ENCODE data around the gene KIFC3. TPM values are rescaled to one million over a fixed set of nuclear protein-coding genes. Genes with fewer than 3 reads are reported as not detected.
"Not testable (repeated sequence)": the region's sequence is repeated elsewhere in the genome, so short reads cannot be mapped to it uniquely, and the experiment has no call there.

The KIFC3 gene
- total RNA-seq, 6 donors from 2014 or later, result 82.6 to 340 (median 110) TPM

GRCh38 chr16:57747996-57748395 lies 54.3 kb downstream of the KIFC3 start:
- Histone ChIP-seq H3K4me1 (no peaks in the 10 kb centered on the region), H3K27me3 (no peaks in the 10 kb centered on the region), H3K27ac (no peak overlapping the region), H3K4me3 (no peak overlapping the region), H3K36me3 (peaks cover 0 to 50% (median 16%) of the 10 kb centered on the region in 4 donors), H3K9me3 (no peaks in the 10 kb centered on the region)
- TF ChIP-seq EP300 (IDR thresholded peaks at IDR 0.05) (no peak), CTCF (IDR thresholded peaks at IDR 0.05) (no peak)
- 89 to 100% methylated on average over 3 to 6 of the region's 6 CpGs for WGBS, 2 donors
- DNase-seq (no peak), ATAC-seq (ENCODE audit: low FRiP score in 2 of 2) (no peak)

GRCh38 chr16:57747496-57747895 lies 54.8 kb downstream of the KIFC3 start:
- H3K36me3 ChIP-seq, result peaks cover 0 to 47% (median 14%) of the 10 kb centered on the region in 4 donors
- no peak overlapping the region for H3K27ac ChIP-seq
- no peaks in the 10 kb centered on the region for H3K4me1 ChIP-seq
- no peak overlapping the region for H3K4me3 ChIP-seq
- no peak for ATAC-seq (ENCODE audit: low FRiP score in 2 of 2)
- H3K27me3 ChIP-seq, result no peaks in the 10 kb centered on the region
- DNase-seq, result no peak
- no peaks in the 10 kb centered on the region for H3K9me3 ChIP-seq
- WGBS, 2 donors, result 97 to 100% methylated on average over 12 of the region's 12 CpGs
- TF ChIP-seq EP300 (IDR thresholded peaks at IDR 0.05) (no peak), CTCF (IDR thresholded peaks at IDR 0.05) (no peak), POLR2A (IDR thresholded peaks at IDR 0.05) (no peak), POLR2AphosphoS5 (IDR thresholded peaks at IDR 0.05) (no peak)

- no peak for ATAC-seq (ENCODE audit: low FRiP score in 2 of 2)
- H3K27ac ChIP-seq, result no peak overlapping the region
- no peak for DNase-seq
- no peaks in the 10 kb centered on the region for H3K4me1 ChIP-seq
- WGBS, 2 donors, result 91 to 93% methylated on average over 3 to 7 of the region's 7 CpGs
- H3K9me3 ChIP-seq, result no peaks in the 10 kb centered on the region
- no peak overlapping the region for H3K4me3 ChIP-seq
- TF ChIP-seq CTCF (IDR thresholded peaks at IDR 0.05) (no peak), EP300 (IDR thresholded peaks at IDR 0.05) (no peak), POLR2A (IDR thresholded peaks at IDR 0.05) (no peak), POLR2AphosphoS5 (IDR thresholded peaks at IDR 0.05) (no peak)
- no peaks in the 10 kb centered on the region for H3K27me3 ChIP-seq
- peaks cover 0 to 47% (median 13%) of the 10 kb centered on the region in 4 donors for H3K36me3 ChIP-seq
Observed at GRCh38 chr16:57747091-57747490, 55.2 kb downstream of the KIFC3 start.

- ATAC-seq (ENCODE audit: low FRiP score in 2 of 2); H3K4me1 ChIP-seq; H3K27ac ChIP-seq; DNase-seq; H3K9me3 ChIP-seq; H3K27me3 ChIP-seq; H3K4me3 ChIP-seq: not testable (repeated sequence)
- H3K36me3 ChIP-seq, result peaks cover 0 to 45% (median 12%) of the 10 kb centered on the region in 4 donors
- 89 to 96% methylated on average over 5 to 7 of the region's 7 CpGs for WGBS, 2 donors
Observed at GRCh38 chr16:57746316-57746715, 56.0 kb downstream of the KIFC3 start.

- Histone ChIP-seq H3K27me3 (no peaks in the 10 kb centered on the region), H3K4me1 (no peaks in the 10 kb centered on the region), H3K4me3 (no peak overlapping the region), H3K9me3 (no peaks in the 10 kb centered on the region), H3K27ac (no peak overlapping the region), H3K36me3 (peaks cover 0 to 39% (median 12%) of the 10 kb centered on the region in 4 donors)
- DNase-seq (no peak), ATAC-seq (ENCODE audit: low FRiP score in 2 of 2) (no peak)
- no peak for TF ChIP-seq EP300 (IDR thresholded peaks at IDR 0.05)
- TF ChIP-seq POLR2A (IDR thresholded peaks at IDR 0.05), result no peak
- no peak for TF ChIP-seq CTCF (IDR thresholded peaks at IDR 0.05)
- no peak for TF ChIP-seq POLR2AphosphoS5 (IDR thresholded peaks at IDR 0.05)
- 95 to 99% methylated on average over 3 of the region's 3 CpGs for WGBS, 2 donors
Observed at GRCh38 chr16:57745768-57746167, 56.5 kb downstream of the KIFC3 start.
